ENCODE results near the gene CYB5A.
"Not testable (repeated sequence)": the region's sequence is repeated elsewhere in the genome, so short reads cannot be mapped to it uniquely, and the experiment has no call there.

Gene CYB5A

DNA sequence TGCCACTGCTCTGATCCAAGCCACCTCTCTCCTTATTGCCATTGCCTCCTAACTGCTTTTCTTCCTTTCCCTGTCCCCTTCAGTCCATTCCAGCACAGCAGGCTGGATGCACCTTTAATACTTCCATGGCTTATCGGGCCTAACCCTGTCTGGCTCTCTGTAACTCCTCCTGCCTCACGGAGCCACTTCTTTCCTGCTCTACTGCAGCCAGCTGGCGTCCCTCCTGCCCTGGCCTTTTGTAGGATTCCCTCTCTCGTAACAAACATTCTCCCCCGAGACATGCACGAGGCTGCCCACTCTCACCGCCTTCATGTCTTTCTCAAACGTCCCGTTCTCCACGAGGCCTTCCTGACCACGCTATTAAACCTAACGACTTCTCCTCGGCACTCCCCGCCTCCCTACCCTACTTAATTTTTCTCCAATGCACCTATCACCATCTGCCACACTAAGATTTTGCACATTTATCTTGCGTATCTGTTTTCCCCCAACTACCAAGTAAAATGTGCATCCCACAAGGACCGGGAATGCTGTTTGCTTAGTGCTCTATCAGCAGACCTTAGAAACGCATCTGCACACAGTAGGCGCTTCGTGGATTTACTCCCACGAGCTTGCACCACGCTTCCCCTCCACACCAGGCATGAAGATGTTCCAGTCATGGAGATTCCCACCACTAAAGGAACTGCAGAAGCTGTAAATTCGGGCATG, 23.1 kb upstream of the CYB5A start:
- H3K36me3 Mint-ChIP-seq: no peaks in the 10 kb centered on the region
- no peaks in the 10 kb centered on the region for H3K9me3 Mint-ChIP-seq (ENCODE audit: low read depth)
- H3K4me3 Mint-ChIP-seq: no peak overlapping the region
- H3K4me1 Mint-ChIP-seq (ENCODE audit: low read depth): no peaks in the 10 kb centered on the region
- no peak overlapping the region for H3K27ac Mint-ChIP-seq
- H3K27me3 Mint-ChIP-seq: peaks cover 10% of the 10 kb centered on the region

- Mint-ChIP-seq H3K27me3 (peaks cover 23% of the 10 kb centered on the region), H3K9me3 (ENCODE audit: low read depth) (no peaks in the 10 kb centered on the region), H3K36me3 (no peaks in the 10 kb centered on the region), H3K27ac (no peak overlapping the region), H3K4me1 (ENCODE audit: low read depth) (no peaks in the 10 kb centered on the region), H3K4me3 (no peak overlapping the region)
Observed at GRCh38 chr18:74311000-74311399, 19.2 kb upstream of the CYB5A start.

- H3K4me1 Mint-ChIP-seq (ENCODE audit: low read depth): no peaks in the 10 kb centered on the region
- no peaks in the 10 kb centered on the region for H3K9me3 Mint-ChIP-seq (ENCODE audit: low read depth)
- peaks cover 26% of the 10 kb centered on the region for H3K27me3 Mint-ChIP-seq
- no peak overlapping the region for H3K4me3 Mint-ChIP-seq
- no peak overlapping the region for H3K27ac Mint-ChIP-seq
- H3K36me3 Mint-ChIP-seq: no peaks in the 10 kb centered on the region
Observed at GRCh38 chr18:74310411-74310810, 18.6 kb upstream of the CYB5A start.

- Mint-ChIP-seq H3K36me3 (peaks cover 2% of the 10 kb centered on the region), H3K27ac (no peak overlapping the region), H3K4me1 (ENCODE audit: low read depth) (no peaks in the 10 kb centered on the region), H3K9me3 (ENCODE audit: low read depth) (no peaks in the 10 kb centered on the region), H3K4me3 (no peak overlapping the region), H3K27me3 (peaks cover 19% of the 10 kb centered on the region)
Observed at GRCh38 chr18:74303936-74304335, 12.2 kb upstream of the CYB5A start.

DNA sequence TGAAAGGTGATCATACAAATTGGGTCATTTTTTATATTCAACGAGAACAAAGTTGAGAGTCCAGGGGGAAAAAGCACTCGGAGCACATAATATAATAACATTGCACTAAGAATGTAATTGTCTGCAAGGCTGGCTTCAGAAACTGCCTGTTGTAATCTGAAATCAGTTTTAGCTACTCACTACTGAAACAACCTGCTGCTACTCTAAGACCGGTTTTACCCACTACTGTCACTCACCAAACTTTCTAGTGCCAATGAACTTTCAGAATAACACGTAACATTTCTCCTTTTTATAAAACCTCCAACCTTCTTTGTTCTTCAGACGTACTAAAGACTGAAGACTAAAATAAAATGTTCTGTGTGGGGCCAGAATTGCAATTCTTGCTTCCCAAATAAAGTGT, 11.5 kb upstream of the CYB5A start:
- H3K27me3 Mint-ChIP-seq: peaks cover 16% of the 10 kb centered on the region
- H3K9me3 Mint-ChIP-seq (ENCODE audit: low read depth): no peaks in the 10 kb centered on the region
- no peak overlapping the region for H3K4me3 Mint-ChIP-seq
- no peaks in the 10 kb centered on the region for H3K4me1 Mint-ChIP-seq (ENCODE audit: low read depth)
- no peak overlapping the region for H3K27ac Mint-ChIP-seq
- H3K36me3 Mint-ChIP-seq: peaks cover 6% of the 10 kb centered on the region

GRCh38 chr18:74299746-74300145, 8.0 kb upstream of the CYB5A start:
- peaks cover 2% of the 10 kb centered on the region for H3K27me3 Mint-ChIP-seq
- H3K27ac Mint-ChIP-seq: no peak overlapping the region
- no peak overlapping the region for H3K4me3 Mint-ChIP-seq
- peaks cover 6% of the 10 kb centered on the region for H3K36me3 Mint-ChIP-seq
- no peaks in the 10 kb centered on the region for H3K9me3 Mint-ChIP-seq (ENCODE audit: low read depth)
- H3K4me1 Mint-ChIP-seq (ENCODE audit: low read depth): no peaks in the 10 kb centered on the region

DNA sequence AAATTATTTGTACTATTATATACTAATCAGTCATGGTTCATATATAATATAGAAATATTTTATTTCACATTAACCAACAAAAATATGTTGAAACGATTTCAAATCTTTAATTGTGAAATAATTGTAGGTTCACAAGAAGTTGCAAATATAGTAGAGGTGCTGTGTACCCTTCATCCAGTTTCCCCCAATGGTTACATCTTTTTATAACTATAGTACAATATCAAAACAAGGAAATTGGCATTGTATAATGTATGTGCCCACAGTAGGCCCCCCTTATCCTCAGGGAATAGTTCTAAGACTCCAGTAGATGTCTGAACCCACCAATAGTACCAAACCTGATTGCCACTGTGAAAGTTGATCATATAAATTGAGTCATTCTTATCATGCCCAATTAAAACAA, 7.4 kb upstream of the CYB5A start:
- Mint-ChIP-seq H3K4me1 (ENCODE audit: low read depth) (no peaks in the 10 kb centered on the region), H3K4me3 (no peak overlapping the region), H3K27ac (no peak overlapping the region), H3K9me3 (ENCODE audit: low read depth) (no peaks in the 10 kb centered on the region), H3K27me3 (peaks cover 2% of the 10 kb centered on the region), H3K36me3 (peaks cover 6% of the 10 kb centered on the region)

DNA sequence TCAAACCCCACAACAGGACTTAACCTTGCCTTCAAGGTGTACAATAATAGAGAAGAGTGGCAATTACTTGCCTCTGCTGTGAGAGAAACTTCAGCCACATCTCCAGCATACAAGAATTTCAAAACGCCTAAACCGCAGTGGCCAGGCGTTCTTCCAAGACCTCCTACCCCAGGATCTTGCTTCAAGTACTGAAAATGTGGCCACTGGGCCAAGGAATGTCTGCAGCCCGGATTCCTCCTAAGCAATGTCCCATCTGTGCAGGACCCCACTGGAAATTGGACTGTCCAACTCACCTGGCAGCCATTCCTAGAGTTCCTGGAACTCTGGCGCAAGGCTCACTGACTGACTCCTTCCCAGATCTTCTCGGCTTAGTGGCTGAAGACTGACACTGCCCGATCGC, 2.8 kb upstream of the CYB5A start:
- Mint-ChIP-seq H3K9me3 (ENCODE audit: low read depth) (no peaks in the 10 kb centered on the region), H3K27ac (no peak overlapping the region), H3K36me3 (peaks cover 8% of the 10 kb centered on the region), H3K27me3 (no peaks in the 10 kb centered on the region), H3K4me1 (ENCODE audit: low read depth) (peaks cover 12% of the 10 kb centered on the region), H3K4me3 (no peak overlapping the region)

DNA sequence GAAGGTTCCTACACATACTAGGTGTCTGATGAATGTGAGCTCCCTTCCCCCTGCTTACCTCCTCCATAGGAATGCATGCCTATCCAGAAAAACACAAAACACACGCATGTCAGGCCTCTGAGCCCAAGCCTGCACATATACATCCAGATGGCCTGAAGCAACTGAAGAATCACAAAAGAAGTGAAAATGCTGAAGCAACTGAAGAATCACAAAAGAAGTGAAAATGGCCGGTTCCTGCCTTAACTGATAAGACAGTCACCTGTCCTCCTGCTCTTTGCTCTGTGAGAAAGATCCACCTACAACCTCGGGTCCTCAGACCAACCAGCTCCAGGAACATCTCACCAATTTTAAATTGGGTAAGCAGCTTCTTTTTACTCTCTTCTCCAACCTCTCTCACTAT, 1.2 kb upstream of the CYB5A start:
- H3K9me3 Mint-ChIP-seq (ENCODE audit: low read depth); H3K36me3 Mint-ChIP-seq; H3K27me3 Mint-ChIP-seq; H3K27ac Mint-ChIP-seq: not testable (repeated sequence)
- peak overlapping the region; percentile 97 for H3K4me3 Mint-ChIP-seq
- H3K4me1 Mint-ChIP-seq (ENCODE audit: low read depth): peaks cover 13% of the 10 kb centered on the region

DNA sequence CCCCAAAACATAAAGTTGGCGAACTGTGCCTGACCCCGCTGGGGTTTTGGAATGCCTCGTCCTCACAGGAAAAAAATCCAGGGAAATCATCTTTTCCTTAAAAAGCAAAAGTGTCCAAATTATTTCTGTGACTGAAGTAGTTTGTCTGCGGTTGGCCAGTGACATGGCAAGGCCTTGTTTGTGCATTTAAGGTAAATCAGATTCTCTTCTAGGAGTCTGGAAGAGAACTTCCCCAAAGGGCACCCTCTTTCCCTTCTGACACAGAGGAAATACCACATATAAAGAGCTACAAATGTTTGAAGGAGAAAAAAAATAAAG, 737 bp upstream of the CYB5A start:
- Mint-ChIP-seq H3K27ac (peak overlapping the region; percentile 92), H3K4me3 (peak overlapping the region; percentile 97), H3K4me1 (ENCODE audit: low read depth) (peaks cover 18% of the 10 kb centered on the region), H3K9me3 (ENCODE audit: low read depth) (no peaks in the 10 kb centered on the region), H3K36me3 (peaks cover 2% of the 10 kb centered on the region), H3K27me3 (no peaks in the 10 kb centered on the region)

- H3K4me3 Mint-ChIP-seq: peak overlapping the region; percentile 97
- H3K9me3 Mint-ChIP-seq (ENCODE audit: low read depth): no peaks in the 10 kb centered on the region
- peaks cover 2% of the 10 kb centered on the region for H3K36me3 Mint-ChIP-seq
- no peaks in the 10 kb centered on the region for H3K27me3 Mint-ChIP-seq
- peak overlapping the region; percentile 92 for H3K27ac Mint-ChIP-seq
- H3K4me1 Mint-ChIP-seq (ENCODE audit: low read depth): peaks cover 26% of the 10 kb centered on the region
Observed at GRCh38 chr18:74291472-74291770, 342 bp downstream of the CYB5A start.

- Mint-ChIP-seq H3K27ac (no peak overlapping the region), H3K9me3 (ENCODE audit: low read depth) (no peaks in the 10 kb centered on the region), H3K27me3 (no peaks in the 10 kb centered on the region), H3K4me3 (peak overlapping the region; percentile 97), H3K36me3 (peaks cover 2% of the 10 kb centered on the region), H3K4me1 (ENCODE audit: low read depth) (peaks cover 27% of the 10 kb centered on the region)
Observed at GRCh38 chr18:74290794-74291471, 830 bp downstream of the CYB5A start.

- H3K4me1 Mint-ChIP-seq (ENCODE audit: low read depth): peaks cover 27% of the 10 kb centered on the region
- no peaks in the 10 kb centered on the region for H3K9me3 Mint-ChIP-seq (ENCODE audit: low read depth)
- peak overlapping the region; percentile 97 for H3K4me3 Mint-ChIP-seq
- no peaks in the 10 kb centered on the region for H3K27me3 Mint-ChIP-seq
- peaks cover 2% of the 10 kb centered on the region for H3K36me3 Mint-ChIP-seq
- H3K27ac Mint-ChIP-seq: no peak overlapping the region
Observed at GRCh38 chr18:74290021-74290420, 1.7 kb downstream of the CYB5A start.

DNA sequence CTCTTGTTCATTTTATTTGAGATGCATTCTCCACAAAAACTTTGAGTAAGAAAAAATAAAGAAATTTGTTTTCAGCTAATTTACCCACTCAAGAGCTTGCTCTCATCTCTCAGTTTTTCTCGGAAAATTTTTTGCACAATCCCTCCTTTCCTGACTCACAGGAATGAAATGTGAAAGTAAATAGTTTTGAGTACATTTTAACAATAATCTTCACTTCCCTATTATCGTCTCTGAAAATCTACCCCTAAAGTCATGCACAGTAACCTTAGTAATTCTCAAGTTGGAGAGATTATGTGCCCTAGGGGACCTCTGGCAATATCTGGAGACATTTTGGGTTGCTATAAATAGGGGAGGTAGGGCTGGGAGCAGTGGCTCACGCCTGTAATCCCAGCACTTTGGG, 2.6 kb downstream of the CYB5A start:
- Mint-ChIP-seq H3K27me3 (no peaks in the 10 kb centered on the region), H3K36me3 (peaks cover 2% of the 10 kb centered on the region), H3K4me3 (no peak overlapping the region), H3K4me1 (ENCODE audit: low read depth) (peaks cover 27% of the 10 kb centered on the region), H3K9me3 (ENCODE audit: low read depth) (no peaks in the 10 kb centered on the region), H3K27ac (peak overlapping the region; percentile 8)

- Mint-ChIP-seq H3K9me3 (ENCODE audit: low read depth) (no peaks in the 10 kb centered on the region), H3K27me3 (no peaks in the 10 kb centered on the region), H3K36me3 (peaks cover 2% of the 10 kb centered on the region), H3K4me1 (ENCODE audit: low read depth) (peaks cover 27% of the 10 kb centered on the region), H3K27ac (peak overlapping the region; percentile 8), H3K4me3 (no peak overlapping the region)
Observed at GRCh38 chr18:74288730-74289129, 3.0 kb downstream of the CYB5A start.

- Mint-ChIP-seq H3K4me3 (no peak overlapping the region), H3K36me3 (peaks cover 2% of the 10 kb centered on the region), H3K9me3 (ENCODE audit: low read depth) (no peaks in the 10 kb centered on the region), H3K4me1 (ENCODE audit: low read depth) (peaks cover 33% of the 10 kb centered on the region), H3K27ac (no peak overlapping the region), H3K27me3 (no peaks in the 10 kb centered on the region)
Observed at GRCh38 chr18:74288041-74288440, 3.7 kb downstream of the CYB5A start.
